GM18867 (cell line): Measurements from ENCODE around the gene SWT1.

ENCODE experiments used
- ATAC-seq: cut with Tn5 transposase; IDR thresholded peaks from one replicate; pipeline ENCODE4 v1.9.1; 2021; ENCODE audit warnings: mild to moderate bottlenecking, moderate library complexity; ENCODE audit not compliant: unreplicated experiment

SWT1 gene

GRCh38 chr1:185284533-185285276 lies 127.7 kb downstream of the SWT1 start:
- ATAC-seq: no peak

- ATAC-seq: no peak
Observed at GRCh38 chr1:185287451-185287850, 130.5 kb downstream of the SWT1 start.

GRCh38 chr1:185288435-185288834 lies 131.5 kb downstream of the SWT1 start:
- no peak for ATAC-seq

GRCh38 chr1:185289880-185290279 lies 132.9 kb downstream of the SWT1 start:
- ATAC-seq: no peak

GRCh38 chr1:185291159-185291558 lies 134.2 kb downstream of the SWT1 start:
- peak; percentile 39 for ATAC-seq

- no peak for ATAC-seq
Observed at GRCh38 chr1:185291652-185292051, 134.7 kb downstream of the SWT1 start.

- ATAC-seq: no peak
Observed at GRCh38 chr1:185292237-185292636, 135.3 kb downstream of the SWT1 start.

GRCh38 chr1:185293967-185294542 lies 137.1 kb downstream of the SWT1 start:
- no peak for ATAC-seq

- ATAC-seq: no peak
Observed at GRCh38 chr1:185295091-185295490, 138.1 kb downstream of the SWT1 start.

GRCh38 chr1:185297982-185298381 lies 141.0 kb downstream of the SWT1 start:
- no peak for ATAC-seq

- ATAC-seq: no peak
Observed at GRCh38 chr1:185300152-185300551, 143.2 kb downstream of the SWT1 start.

GRCh38 chr1:185305419-185305818 lies 148.5 kb downstream of the SWT1 start:
- no peak for ATAC-seq

- ATAC-seq: no peak
Observed at GRCh38 chr1:185308126-185308525, 151.2 kb downstream of the SWT1 start.

- ATAC-seq: no peak
Observed at GRCh38 chr1:185309566-185309965, 152.6 kb downstream of the SWT1 start.

GRCh38 chr1:185311589-185312225 lies 154.7 kb downstream of the SWT1 start:
- no peak for ATAC-seq

GRCh38 chr1:185312361-185313138 lies 155.6 kb downstream of the SWT1 start:
- ATAC-seq: no peak

- no peak for ATAC-seq
Observed at GRCh38 chr1:185314411-185314810, 157.4 kb downstream of the SWT1 start.

GRCh38 chr1:185315445-185316071 lies 158.6 kb downstream of the SWT1 start:
- peak; percentile 2 for ATAC-seq

- ATAC-seq: peak; percentile 57
Observed at GRCh38 chr1:185316163-185317033, 159.4 kb downstream of the SWT1 start.
